PC-3 (cell line): ENCODE results near the gene C6orf89.

Experiments
- EZH2 ChIP-seq: fragments of 300-600 bp; sonication (generic); IDR thresholded peaks from one replicate; pipeline ENCODE4 v1.6.1; 2017; ENCODE audit warnings: antibody characterized with exemption, mild to moderate bottlenecking, low read length; ENCODE audit not compliant: unreplicated experiment
- TF ChIP-seq, protein P1 (sequence below): fragments of 300-600 bp; sonication (generic); conservative IDR thresholded peaks from 2 replicates; pipeline ENCODE4 v1.5.1; 2017; ENCODE audit warnings: antibody characterized with exemption, low read depth, mild to moderate bottlenecking, low read length

DNA sequence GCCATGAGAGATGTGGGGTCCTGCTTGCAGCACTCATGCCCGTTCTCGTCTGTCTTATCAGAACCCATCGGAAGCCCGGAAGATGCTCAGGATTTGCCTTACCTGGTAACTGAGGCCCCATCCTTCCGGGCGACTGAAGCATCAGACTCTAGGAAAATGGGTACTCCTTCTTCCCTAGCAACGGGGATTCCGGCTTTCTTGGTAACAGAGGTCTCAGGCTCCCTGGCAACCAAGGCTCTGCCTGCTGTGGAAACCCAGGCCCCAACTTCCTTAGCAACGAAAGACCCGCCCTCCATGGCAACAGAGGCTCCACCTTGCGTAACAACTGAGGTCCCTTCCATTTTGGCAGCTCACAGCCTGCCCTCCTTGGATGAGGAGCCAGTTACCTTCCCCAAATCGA is 77.1 kb downstream of the C6orf89 start:
- TF ChIP-seq, protein P1, sequence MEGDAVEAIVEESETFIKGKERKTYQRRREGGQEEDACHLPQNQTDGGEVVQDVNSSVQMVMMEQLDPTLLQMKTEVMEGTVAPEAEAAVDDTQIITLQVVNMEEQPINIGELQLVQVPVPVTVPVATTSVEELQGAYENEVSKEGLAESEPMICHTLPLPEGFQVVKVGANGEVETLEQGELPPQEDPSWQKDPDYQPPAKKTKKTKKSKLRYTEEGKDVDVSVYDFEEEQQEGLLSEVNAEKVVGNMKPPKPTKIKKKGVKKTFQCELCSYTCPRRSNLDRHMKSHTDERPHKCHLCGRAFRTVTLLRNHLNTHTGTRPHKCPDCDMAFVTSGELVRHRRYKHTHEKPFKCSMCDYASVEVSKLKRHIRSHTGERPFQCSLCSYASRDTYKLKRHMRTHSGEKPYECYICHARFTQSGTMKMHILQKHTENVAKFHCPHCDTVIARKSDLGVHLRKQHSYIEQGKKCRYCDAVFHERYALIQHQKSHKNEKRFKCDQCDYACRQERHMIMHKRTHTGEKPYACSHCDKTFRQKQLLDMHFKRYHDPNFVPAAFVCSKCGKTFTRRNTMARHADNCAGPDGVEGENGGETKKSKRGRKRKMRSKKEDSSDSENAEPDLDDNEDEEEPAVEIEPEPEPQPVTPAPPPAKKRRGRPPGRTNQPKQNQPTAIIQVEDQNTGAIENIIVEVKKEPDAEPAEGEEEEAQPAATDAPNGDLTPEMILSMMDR: no peak
- TF ChIP-seq EZH2: no peak
